CD4-positive, alpha-beta T cell treated with Interferon alpha-2 for 1 hour (primary cell): ENCODE data around the gene TBX21.

Experiments used
- DNase-seq, 2 donors: peaks; one replicate each; pipeline ENCODE4 v3.0.0-alpha.2; 2020 to 2022

TBX21 gene

GRCh38 chr17:47698749-47699535, 34.1 kb upstream of the TBX21 start:
- peak; percentile 73 to 84 for DNase-seq

- DNase-seq = no peak
These were observed 33.5 kb upstream of the TBX21 start for GRCh38 chr17:47699536-47699840.

- peak; percentile 62 to 75 for DNase-seq
These were observed 32.3 kb upstream of the TBX21 start for GRCh38 chr17:47700471-47701449.

GRCh38 chr17:47701608-47702007, 31.4 kb upstream of the TBX21 start:
- no peak for DNase-seq

GRCh38 chr17:47702391-47702995, 30.5 kb upstream of the TBX21 start:
- DNase-seq = no peak

- peak; percentile 37 to 66 for DNase-seq
These were observed 29.8 kb upstream of the TBX21 start for GRCh38 chr17:47703191-47703591.

- DNase-seq = no peak
These were observed 29.4 kb upstream of the TBX21 start for GRCh38 chr17:47703671-47704070.

GRCh38 chr17:47704116-47704515, 28.9 kb upstream of the TBX21 start:
- DNase-seq = no peak

- no peak for DNase-seq
These were observed 28.3 kb upstream of the TBX21 start for GRCh38 chr17:47704736-47705135.

- DNase-seq = no peak
These were observed 27.2 kb upstream of the TBX21 start for GRCh38 chr17:47705536-47706530.

GRCh38 chr17:47707056-47707804, 25.8 kb upstream of the TBX21 start:
- no peak for DNase-seq

- no peak for DNase-seq
These were observed 25.2 kb upstream of the TBX21 start for GRCh38 chr17:47707884-47708283.

GRCh38 chr17:47708312-47708863, 24.6 kb upstream of the TBX21 start:
- DNase-seq = no peak

- DNase-seq = no peak
These were observed 24.0 kb upstream of the TBX21 start for GRCh38 chr17:47708864-47709541.

GRCh38 chr17:47709594-47709993, 23.4 kb upstream of the TBX21 start:
- DNase-seq = no peak

- no peak for DNase-seq
These were observed 21.5 kb upstream of the TBX21 start for GRCh38 chr17:47711366-47712099.

- no peak for DNase-seq
These were observed 20.6 kb upstream of the TBX21 start for GRCh38 chr17:47712330-47713023.

GRCh38 chr17:47713980-47714700, 18.9 kb upstream of the TBX21 start:
- DNase-seq = no peak
